Gastroesophageal sphincter (tissue), 4 donors: ENCODE results near the gene NCR3LG1. TPM values are rescaled to one million over a fixed set of nuclear protein-coding genes. Genes with fewer than 3 reads are reported as not detected.

Experiments used
- ATAC-seq: fragments of 150-250 bp; one replicate; pipeline ENCODE4 v1.9.1; 2016; ENCODE audit warnings: mild to moderate bottlenecking, moderate library complexity
- H3K27ac ChIP-seq, 4 donors: fragments of 200-600 bp; sonication (generic) in 3 of 4; 1 replicate in 3 of 4; 2 replicates in 1 of 4; pipeline ENCODE4 v1.5.1; 2016 to 2019
- H3K27me3 ChIP-seq: fragments of 200-600 bp; sonication (generic); one replicate; pipeline ENCODE4 v1.5.1; 2019
- H3K36me3 ChIP-seq, 2 donors: fragments of 200-600 bp; sonication (generic); one replicate each; pipeline ENCODE4 v1.5.1; 2019; ENCODE audit warnings: control low read depth in 1 of 2
- H3K4me1 ChIP-seq, 3 donors: fragments of 200-600 bp; sonication (generic); 1 replicate in 2 of 3; 2 replicates in 1 of 3; pipeline ENCODE4 v1.5.1; 2016 to 2019; ENCODE audit warnings: control low read depth in 2 of 3
- H3K4me3 ChIP-seq, 2 donors: fragments of 200-600 bp; sonication (generic); one replicate each; pipeline ENCODE4 v1.5.1; 2019; ENCODE audit warnings: mild to moderate bottlenecking in 1 of 2, moderate library complexity in 1 of 2
- H3K9me3 ChIP-seq, 3 donors: fragments of 200-600 bp; sonication (generic); one replicate each; pipeline ENCODE4 v1.5.1; 2017 to 2019; ENCODE audit warnings: control low read depth in 2 of 3
- EP300 ChIP-seq: sonication (generic); formaldehyde crosslinking; IDR thresholded peaks from one replicate; pipeline ENCODE4 v1.6.1; 2017; ENCODE audit warnings: antibody characterized with exemption, mild to moderate bottlenecking
- POLR2A ChIP-seq, 2 donors: fragments of 450-650 bp; IDR thresholded peaks; one replicate each; pipeline ENCODE4 v1.6.1; 2017; ENCODE audit warnings: antibody characterized with exemption in 2 of 2, mild to moderate bottlenecking in 2 of 2, moderate library complexity in 1 of 2
- POLR2AphosphoS5 ChIP-seq: sonication (generic); formaldehyde crosslinking; IDR thresholded peaks from one replicate; pipeline ENCODE4 v1.6.1; 2017; ENCODE audit warnings: antibody characterized with exemption
- WGBS, 2 donors: methylation state at CpG; one replicate each; pipeline ENCODE4 v1.1.5; 2018; ENCODE audit warnings: low coverage in 1 of 2; 5-methylcytosine and 5-hydroxymethylcytosine counted together
- total RNA-seq, 4 donors: library from RNA; depleted of rRNA; stranded (reverse); fragments of >200 nt; gene quantifications; one replicate each; pipeline ENCODE4 v1.1.0, GENCODE V29; 2016
- TF ChIP-seq, protein P1 (sequence below), 4 experiments: fragments of 200-600 bp in 2 of 4; fragments of 450-650 bp in 2 of 4; sonication (generic) in 1 of 4; IDR thresholded peaks; one replicate each; pipeline ENCODE4 v1.5.1; 2017 to 2019; ENCODE audit warnings: antibody characterized with exemption in 4 of 4, mild to moderate bottlenecking in 2 of 4, moderate library complexity in 2 of 4

Gene NCR3LG1
- total RNA-seq, 4 donors from 2014 or later: 2.7 to 4.7 (median 3.9) TPM

- WGBS, 2 donors: no CpG with 5 or more reads among the region's 8 CpGs
- ATAC-seq: no peak
- Histone ChIP-seq H3K36me3 (no peaks in the 10 kb centered on the region), H3K4me3 (no peak overlapping the region), H3K27ac (no peak overlapping the region), H3K4me1 (peaks cover 0 to 18% (median 5%) of the 10 kb centered on the region in 3 donors), H3K27me3 (no peaks in the 10 kb centered on the region), H3K9me3 (no peaks in the 10 kb centered on the region)
- TF ChIP-seq POLR2A (IDR thresholded peaks at IDR 0.05) (no peak), EP300 (no peak), POLR2AphosphoS5 (no peak)
- TF ChIP-seq, protein P1, sequence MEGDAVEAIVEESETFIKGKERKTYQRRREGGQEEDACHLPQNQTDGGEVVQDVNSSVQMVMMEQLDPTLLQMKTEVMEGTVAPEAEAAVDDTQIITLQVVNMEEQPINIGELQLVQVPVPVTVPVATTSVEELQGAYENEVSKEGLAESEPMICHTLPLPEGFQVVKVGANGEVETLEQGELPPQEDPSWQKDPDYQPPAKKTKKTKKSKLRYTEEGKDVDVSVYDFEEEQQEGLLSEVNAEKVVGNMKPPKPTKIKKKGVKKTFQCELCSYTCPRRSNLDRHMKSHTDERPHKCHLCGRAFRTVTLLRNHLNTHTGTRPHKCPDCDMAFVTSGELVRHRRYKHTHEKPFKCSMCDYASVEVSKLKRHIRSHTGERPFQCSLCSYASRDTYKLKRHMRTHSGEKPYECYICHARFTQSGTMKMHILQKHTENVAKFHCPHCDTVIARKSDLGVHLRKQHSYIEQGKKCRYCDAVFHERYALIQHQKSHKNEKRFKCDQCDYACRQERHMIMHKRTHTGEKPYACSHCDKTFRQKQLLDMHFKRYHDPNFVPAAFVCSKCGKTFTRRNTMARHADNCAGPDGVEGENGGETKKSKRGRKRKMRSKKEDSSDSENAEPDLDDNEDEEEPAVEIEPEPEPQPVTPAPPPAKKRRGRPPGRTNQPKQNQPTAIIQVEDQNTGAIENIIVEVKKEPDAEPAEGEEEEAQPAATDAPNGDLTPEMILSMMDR (IDR thresholded peaks at IDR 0.05): no peak
Observed at GRCh38 chr11:17402486-17402885, 50.9 kb downstream of the NCR3LG1 start.

DNA sequence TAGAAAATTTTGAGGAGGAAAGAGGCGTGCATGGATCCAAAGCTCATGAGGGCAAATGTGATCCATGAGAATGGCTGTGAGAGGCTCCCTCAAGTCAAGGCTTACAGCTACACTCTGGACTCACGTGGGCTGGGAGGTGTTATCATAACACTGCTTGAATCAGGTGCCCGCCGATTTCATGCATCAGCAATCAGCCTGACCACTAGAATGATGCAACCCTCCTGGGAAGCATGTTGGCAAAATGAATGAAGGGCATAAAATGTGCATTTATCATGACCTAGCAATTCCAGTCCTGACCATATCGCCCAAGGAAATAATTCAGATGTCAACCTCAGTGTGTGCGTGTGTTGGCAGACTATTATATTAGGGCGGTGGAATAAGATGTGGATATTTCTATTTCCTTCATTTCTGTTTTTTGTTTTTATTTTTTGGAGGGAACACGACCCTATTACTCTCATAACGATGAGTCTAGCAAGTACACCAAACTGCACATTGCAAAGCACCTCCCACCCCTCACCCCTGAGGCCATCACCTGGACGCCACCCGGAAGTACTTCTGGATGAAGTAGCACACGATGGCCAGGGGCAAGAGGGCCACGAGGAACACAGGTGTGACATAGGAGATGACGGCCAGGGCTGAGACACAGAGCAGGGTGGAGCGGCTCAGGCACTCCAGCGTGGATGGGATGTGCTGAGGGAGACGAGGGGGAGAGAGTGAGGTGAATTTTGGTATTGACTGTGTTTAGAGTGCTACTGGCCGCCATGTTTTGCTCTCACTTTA, 52.6 kb downstream of the NCR3LG1 start:
- no peak for TF ChIP-seq EP300
- TF ChIP-seq, protein P1 (IDR thresholded peaks at IDR 0.05): no peak
- TF ChIP-seq POLR2AphosphoS5: no peak
- TF ChIP-seq POLR2A (IDR thresholded peaks at IDR 0.05): no peak

GRCh38 chr11:17405232-17406005, 53.8 kb downstream of the NCR3LG1 start:
- peaks cover 0 to 18% (median 5%) of the 10 kb centered on the region in 3 donors for H3K4me1 ChIP-seq
- no peaks in the 10 kb centered on the region for H3K27me3 ChIP-seq
- WGBS, 2 donors: 51 to 60% methylated on average over 1 to 6 of the region's 15 CpGs
- TF ChIP-seq, protein P1 (IDR thresholded peaks at IDR 0.05): peak in 1 of 4 experiments; percentile 6
- TF ChIP-seq EP300 (no peak), POLR2AphosphoS5 (peak; percentile 42)
- peak; percentile 82 for ATAC-seq
- H3K9me3 ChIP-seq: no peaks in the 10 kb centered on the region
- no peaks in the 10 kb centered on the region for H3K36me3 ChIP-seq
- no peak overlapping the region for H3K4me3 ChIP-seq
- H3K27ac ChIP-seq: peak overlapping the region in 3 of 4 donors; percentile 37 to 57 (median 41)

More for the DNA sequence above, 52.6 kb downstream of the NCR3LG1 start:
- no peak overlapping the region for H3K27ac ChIP-seq
- no peaks in the 10 kb centered on the region for H3K9me3 ChIP-seq
- peaks cover 0 to 18% (median 5%) of the 10 kb centered on the region in 3 donors for H3K4me1 ChIP-seq
- no peaks in the 10 kb centered on the region for H3K36me3 ChIP-seq
- no peaks in the 10 kb centered on the region for H3K27me3 ChIP-seq
- 80 to 83% methylated on average over 13 of the region's 18 CpGs for WGBS, 2 donors
- no peak overlapping the region for H3K4me3 ChIP-seq
- ATAC-seq: no peak

DNA sequence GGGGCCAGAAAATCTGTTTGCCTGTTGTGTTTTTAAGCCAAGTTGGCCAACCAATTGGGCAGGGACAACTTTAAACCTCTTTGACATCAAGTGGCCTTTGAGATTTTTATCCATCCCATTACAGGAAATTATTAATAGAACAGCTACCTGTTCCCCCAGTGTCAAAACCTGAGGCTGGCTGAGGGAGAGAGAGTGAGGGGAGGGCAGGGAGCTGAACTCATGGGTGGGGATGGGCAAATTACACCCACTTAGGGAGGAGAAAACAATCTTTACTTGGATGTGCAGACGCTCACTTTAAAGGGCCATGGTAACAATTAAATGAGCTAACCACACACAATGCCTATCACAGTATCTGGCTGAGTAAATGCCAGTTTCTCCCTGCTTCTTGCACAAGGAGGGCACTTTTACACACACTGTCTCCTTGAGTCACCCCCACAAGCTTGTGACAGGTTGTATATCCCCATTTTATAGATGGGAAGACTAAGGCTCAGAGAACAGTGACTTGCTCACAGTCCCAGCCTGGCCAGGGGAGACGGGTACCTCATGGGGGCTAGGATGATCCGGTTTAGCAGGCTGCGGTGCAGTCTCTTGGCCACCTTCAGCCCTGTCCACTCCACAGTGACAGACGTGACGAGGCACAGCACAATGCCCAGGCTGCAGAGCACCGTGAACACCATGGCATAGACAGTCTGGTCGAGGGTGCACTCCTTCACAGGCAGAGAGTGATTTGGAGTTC, 54.6 kb downstream of the NCR3LG1 start:
- 92 to 100% methylated on average over 1 to 8 of the region's 8 CpGs for WGBS, 2 donors
- H3K4me1 ChIP-seq: peaks cover 0 to 18% (median 5%) of the 10 kb centered on the region in 3 donors
- H3K4me3 ChIP-seq: no peak overlapping the region
- TF ChIP-seq POLR2AphosphoS5 (no peak), EP300 (no peak), POLR2A (IDR thresholded peaks at IDR 0.05) (no peak)
- TF ChIP-seq, protein P1 (IDR thresholded peaks at IDR 0.05): no peak
- H3K36me3 ChIP-seq: no peaks in the 10 kb centered on the region
- H3K27me3 ChIP-seq: no peaks in the 10 kb centered on the region
- peak overlapping the region in 3 of 4 donors; percentile 36 to 57 (median 41) for H3K27ac ChIP-seq
- ATAC-seq: no peak
- H3K9me3 ChIP-seq: no peaks in the 10 kb centered on the region
